GM12864 (cell line): ENCODE data around the gene PCNT.
"Not testable (repeated sequence)": the region's sequence is repeated elsewhere in the genome, so short reads cannot be mapped to it uniquely, and the experiment has no call there.

ENCODE experiments used
- DNase-seq: peaks from one replicate; pipeline ENCODE4 v3.0.0-alpha.2; 2011; ENCODE audit warnings: low read depth
- H3K4me3 ChIP-seq: 2 replicates; pipeline ENCODE4 v1.5.1; 2011; ENCODE audit warnings: mild to moderate bottlenecking, low read depth, low read length, control low read depth
- CTCF ChIP-seq: IDR thresholded peaks from 2 replicates; pipeline ENCODE4 v1.5.1; 2011; ENCODE audit warnings: low read depth, mild to moderate bottlenecking, moderate library complexity, low read length, control low read depth, inconsistent platforms; ENCODE audit errors: missing control alignments

Gene PCNT

GRCh38 chr21:46441961-46442498 is 118.1 kb downstream of the PCNT start:
- no peak for TF ChIP-seq CTCF
- DNase-seq = no peak
- no peak overlapping the region for H3K4me3 ChIP-seq

- H3K4me3 ChIP-seq = no peak overlapping the region
- DNase-seq = no peak
- no peak for TF ChIP-seq CTCF
Measured at GRCh38 chr21:46442938-46443337, 119.0 kb downstream of the PCNT start.

GRCh38 chr21:46443910-46444309 is 120.0 kb downstream of the PCNT start:
- no peak for DNase-seq
- no peak overlapping the region for H3K4me3 ChIP-seq
- no peak for TF ChIP-seq CTCF

GRCh38 chr21:46448108-46448507 is 124.2 kb downstream of the PCNT start:
- TF ChIP-seq CTCF = no peak
- no peak for DNase-seq
- no peak overlapping the region for H3K4me3 ChIP-seq

- not testable (repeated sequence) for H3K4me3 ChIP-seq, DNase-seq
Measured at GRCh38 chr21:46448855-46449254, 124.9 kb downstream of the PCNT start.

GRCh38 chr21:46452710-46453109 is 128.8 kb downstream of the PCNT start:
- TF ChIP-seq CTCF = no peak
- no peak for DNase-seq
- H3K4me3 ChIP-seq = no peak overlapping the region

- no peak for DNase-seq
- TF ChIP-seq CTCF = no peak
Measured at GRCh38 chr21:46454142-46454541, 130.2 kb downstream of the PCNT start.

More at GRCh38 chr21:46454142-46454541, 130.2 kb downstream of the PCNT start:
- H3K4me3 ChIP-seq = no peak overlapping the region
